HG03439 (cell line): Measurements from ENCODE around the gene BORCS5.

Source experiments
- ATAC-seq: cut with Tn5 transposase; IDR thresholded peaks from one replicate; pipeline ENCODE4 v1.9.1; 2021; ENCODE audit warnings: mild to moderate bottlenecking, moderate library complexity; ENCODE audit not compliant: unreplicated experiment

Gene BORCS5

DNA sequence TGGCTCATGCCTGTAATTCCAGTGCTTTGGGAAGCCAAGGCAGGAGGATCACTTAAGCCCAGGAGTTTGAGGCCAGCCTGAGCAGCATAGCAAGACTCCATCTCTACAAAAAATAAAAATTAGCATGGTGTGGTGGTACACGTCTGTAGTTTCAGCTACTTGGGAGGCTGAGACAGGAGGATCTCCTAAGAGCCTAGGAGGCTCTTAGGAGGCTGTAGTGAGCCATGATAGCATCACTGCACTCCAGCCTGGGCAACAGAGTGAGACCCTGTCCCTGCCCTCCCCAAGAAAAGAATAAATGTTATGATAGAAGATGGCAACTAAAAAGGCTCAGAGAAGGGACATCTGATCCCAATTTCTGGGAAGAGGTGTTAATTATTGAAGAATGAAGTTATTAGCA is 3.6 kb upstream of the BORCS5 start:
- no peak for ATAC-seq

DNA sequence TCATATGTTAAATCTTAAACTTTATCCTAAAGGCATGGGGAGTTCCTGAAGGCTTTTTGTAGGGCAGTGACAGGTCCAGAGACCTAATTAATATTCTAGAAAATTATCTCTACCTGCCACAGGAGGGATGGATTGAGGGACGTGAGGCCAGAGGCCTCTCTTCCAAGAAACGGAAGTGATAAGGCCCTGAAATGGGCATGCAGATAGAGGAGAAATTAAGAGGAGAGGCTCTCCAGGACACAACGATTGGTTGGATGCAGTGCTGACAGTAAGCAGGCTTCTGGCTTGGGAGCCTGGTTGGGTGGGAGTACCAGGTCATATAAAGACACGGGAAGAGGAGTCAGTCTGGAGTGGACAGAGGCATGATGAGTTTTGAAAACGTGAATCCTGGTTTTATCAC is 3.1 kb upstream of the BORCS5 start:
- no peak for ATAC-seq

DNA sequence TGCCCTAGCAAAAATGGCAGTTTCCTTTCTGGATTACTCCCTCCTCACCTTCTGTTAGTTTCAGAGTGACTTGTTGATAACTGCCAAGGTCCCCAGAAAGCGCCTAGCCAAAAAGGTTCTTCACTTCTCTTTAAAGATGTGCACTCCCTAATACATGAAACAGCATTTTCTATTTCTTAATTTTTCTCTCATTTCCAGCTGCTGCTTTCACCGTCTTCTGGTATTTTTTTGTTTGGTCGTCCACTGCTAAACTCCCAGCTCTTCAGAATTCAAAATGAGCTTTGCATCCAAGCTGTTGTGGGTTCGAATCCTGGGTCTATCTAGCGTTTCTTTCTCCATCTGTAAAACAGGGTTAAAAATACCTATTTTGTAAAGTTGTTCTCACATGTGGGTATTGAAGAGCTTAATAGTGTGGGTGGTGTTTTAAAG is 397 bp upstream of the BORCS5 start:
- no peak for ATAC-seq

DNA sequence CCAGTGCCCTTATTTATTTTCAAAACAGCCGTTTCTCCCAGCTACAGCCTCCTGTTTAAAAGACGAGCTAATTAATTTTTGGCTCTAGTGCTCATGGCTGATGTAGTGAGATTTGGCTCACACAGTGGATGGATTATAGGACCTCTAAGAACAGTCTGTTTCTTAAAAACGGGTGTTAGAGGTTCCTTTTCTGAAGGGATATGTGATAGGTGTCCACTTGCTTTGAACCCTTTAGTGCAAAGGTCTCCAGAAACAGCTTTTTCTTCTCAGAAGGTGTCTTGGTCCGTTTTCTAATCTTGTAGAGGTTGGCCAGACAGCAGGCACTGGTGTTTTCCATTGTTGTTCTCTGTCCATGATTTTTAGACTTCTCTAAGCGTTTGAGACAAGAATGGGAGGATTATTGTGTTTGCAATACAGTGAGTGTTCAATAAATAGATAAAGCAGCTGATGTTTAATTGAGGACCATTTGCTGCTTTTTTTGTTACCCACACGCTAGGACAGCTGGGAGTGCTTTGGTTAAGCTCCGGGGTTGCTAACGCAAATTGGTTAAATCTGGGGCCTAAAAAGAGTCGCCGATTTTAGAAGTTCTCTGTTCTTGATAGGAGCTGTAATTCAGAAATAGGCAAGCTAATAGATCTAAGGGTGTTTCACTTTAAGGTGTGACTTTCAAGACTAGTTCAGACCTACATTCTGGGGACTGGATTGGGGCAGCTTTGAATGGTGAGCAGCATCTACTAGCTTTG is 1.0 kb downstream of the BORCS5 start:
- ATAC-seq, result peak; percentile 2

DNA sequence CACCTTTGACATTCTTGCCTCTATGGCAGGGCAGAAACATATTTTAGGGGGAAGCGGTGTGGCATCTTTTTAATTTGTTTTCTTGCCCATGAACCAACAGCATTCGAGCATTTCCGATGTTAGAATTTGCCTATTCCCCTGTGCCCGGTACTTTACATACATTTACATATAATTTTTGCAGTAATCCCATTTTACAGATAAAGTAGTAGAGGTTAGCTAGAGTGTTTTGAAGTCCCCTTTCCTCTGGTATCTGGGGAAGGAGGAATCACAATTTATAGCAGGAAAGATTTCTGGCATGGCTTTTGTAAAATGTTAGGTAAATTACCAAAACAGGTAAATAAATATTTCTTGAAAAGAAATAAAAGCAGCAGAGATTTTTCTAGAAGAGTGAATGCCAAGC is 1.6 kb downstream of the BORCS5 start:
- no peak for ATAC-seq

DNA sequence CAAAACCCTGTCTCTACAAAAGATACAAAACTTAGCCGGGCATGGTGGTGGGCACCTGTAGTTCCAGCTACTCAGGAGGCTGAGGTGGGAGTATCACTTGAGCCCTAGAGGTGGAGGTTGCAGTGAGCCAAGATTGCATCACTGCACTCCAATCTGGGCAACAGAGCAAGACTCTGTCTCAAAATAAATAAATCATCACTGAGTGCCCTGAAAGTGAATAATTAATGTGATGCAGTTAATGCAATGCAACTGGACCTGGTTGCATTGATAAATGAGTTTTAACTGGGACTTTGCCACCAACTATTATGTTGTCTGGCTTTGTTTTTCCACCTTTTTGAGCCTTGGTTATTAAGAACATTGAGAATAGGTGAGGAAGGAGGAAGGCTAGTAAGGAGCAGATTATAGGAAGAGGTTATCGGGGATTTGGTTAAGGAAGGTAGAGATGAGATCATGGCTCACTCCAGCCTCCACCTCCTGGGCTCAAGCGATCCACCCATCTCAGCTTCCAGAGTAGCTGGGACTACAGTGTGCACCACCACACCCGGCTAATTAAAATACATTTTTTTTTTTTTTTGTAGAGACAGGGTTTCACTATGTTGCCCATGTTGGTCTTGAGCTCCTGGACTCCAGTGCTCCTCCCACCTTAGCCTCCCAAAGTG is 8.0 kb downstream of the BORCS5 start:
- ATAC-seq, result no peak

DNA sequence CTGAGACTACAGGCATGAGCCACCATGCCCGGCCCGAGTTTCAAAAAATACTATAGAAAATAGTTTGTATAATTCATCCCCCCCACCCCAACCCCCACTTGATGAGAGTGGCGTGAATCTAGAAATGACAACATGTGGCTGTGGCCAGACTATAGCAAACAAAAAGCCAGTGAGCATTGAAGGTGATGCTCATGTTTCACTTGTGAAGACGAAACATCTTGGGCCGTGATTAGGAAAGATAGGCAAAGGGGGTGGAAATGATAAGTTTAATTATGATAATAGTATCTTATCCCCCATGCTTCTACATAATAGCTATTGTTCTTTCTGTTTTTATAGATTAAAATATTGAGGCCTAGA is 8.5 kb downstream of the BORCS5 start:
- ATAC-seq, result no peak

DNA sequence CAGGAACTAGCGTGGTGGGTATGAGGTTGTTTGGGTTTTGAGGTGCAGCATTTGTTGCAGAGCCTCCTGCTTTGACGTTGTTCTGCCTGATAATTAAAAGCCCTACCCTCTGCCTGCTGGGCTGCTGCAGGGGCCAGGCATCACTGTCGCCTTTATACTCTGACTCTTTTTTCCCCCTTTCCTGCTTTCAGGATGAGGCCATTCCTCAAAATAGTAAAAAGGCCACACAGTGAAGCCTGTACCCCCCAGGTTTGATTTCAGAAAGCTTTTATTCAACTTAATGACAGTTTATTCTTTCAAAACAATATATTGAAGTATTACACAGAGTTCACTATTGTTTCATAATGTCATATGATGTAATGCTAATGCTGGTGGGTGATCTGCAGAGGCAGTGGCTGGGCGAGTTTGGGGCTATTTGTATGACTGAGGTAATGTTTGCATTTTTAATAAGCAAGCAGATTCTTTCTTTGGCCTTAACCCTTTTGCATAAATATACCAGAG is 9.1 kb downstream of the BORCS5 start:
- no peak for ATAC-seq

DNA sequence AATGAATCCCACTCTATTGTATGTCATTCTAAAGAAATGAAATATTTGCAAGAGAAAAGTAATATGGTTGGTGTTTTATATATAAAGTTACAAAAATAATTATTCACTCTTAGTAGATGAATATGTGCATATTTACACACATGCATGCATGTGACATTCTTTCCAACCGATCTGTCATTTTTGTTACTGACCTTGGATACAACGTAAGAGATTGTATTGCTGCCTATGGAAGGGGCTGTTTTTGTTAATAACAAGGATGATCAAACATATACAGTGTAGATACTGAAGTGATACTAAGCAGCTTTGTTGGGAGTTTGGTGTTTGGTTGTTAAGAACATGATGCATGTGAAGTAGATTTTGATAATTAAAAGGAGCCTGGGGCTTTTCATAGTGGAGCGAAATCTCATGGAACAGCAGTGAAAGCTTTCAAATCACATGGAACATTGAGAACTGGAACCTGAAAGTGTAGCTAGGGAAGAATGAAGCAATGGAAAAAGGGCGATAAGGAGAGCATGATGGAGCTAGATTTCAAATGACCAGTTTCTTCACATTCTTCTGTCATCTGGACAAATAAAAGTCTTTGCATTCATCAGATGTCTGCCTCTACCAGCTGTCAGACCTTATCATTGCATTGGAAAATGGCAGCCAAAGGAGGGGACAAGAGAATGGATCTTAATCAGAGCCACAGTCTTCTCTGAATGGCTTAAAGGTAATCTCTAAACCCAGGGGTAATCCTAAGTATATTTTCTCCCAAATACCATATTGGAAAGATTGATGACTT is 10.0 kb downstream of the BORCS5 start:
- ATAC-seq, result no peak

DNA sequence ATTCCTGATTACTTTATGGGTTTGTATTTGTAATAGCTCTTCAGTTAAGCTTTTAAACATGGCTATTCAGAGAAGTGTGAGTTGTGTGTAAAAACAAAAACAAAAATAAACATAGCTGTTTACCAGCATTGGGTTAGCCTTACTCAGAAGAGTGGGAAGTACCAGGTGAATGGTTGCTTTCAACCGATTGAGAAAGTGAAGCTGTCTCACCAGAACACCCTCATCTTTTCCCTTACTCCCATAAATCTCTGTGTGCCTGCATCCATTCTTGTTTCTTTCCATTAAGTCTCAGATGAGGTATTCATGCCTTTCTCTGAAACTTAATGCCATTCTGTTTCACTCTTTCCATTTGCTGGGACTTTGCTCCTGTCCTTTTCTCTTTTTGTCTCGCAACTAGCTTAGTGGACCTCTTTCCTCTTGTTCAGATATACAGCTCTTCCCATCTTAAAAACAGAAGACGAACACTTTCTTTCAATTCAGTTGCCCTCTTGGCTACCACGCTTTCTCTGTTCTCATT is 10.7 kb downstream of the BORCS5 start:
- ATAC-seq, result no peak

DNA sequence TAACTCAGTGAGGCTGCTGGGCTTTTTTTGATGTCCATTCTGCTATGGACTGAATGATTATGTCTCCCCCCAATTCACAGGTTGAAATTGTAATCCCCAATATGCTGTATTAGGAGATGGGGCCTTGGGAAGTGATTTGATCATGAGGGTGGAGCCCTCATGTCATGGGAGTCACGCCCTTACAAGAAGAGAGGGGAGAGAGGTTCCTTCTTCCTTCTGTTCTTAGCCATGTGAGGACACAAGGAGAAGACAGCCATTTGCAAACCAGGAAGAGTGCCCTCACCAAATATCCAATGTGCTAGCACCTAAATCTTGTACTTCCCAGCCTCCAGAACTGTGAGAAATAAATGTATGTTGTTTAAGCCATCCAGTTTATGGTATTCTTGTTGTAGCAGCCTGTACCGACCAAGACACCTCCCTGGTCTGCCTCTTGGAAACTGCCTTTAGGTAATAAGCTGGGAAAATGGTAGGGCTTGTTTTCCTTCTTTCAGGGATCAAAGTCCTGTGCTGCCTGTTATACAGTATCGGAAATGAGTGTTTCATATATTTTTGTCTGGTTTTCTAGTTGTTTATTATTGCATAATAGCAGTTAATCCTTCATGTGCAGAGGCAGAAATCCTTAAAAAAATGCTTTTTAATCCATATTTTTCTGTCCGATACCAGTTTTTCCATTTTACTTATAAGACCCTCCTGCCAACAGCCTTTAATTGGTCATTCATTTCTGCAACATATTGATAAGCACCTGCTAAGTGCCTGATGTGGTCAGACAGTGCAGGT is 16.3 kb downstream of the BORCS5 start:
- no peak for ATAC-seq

DNA sequence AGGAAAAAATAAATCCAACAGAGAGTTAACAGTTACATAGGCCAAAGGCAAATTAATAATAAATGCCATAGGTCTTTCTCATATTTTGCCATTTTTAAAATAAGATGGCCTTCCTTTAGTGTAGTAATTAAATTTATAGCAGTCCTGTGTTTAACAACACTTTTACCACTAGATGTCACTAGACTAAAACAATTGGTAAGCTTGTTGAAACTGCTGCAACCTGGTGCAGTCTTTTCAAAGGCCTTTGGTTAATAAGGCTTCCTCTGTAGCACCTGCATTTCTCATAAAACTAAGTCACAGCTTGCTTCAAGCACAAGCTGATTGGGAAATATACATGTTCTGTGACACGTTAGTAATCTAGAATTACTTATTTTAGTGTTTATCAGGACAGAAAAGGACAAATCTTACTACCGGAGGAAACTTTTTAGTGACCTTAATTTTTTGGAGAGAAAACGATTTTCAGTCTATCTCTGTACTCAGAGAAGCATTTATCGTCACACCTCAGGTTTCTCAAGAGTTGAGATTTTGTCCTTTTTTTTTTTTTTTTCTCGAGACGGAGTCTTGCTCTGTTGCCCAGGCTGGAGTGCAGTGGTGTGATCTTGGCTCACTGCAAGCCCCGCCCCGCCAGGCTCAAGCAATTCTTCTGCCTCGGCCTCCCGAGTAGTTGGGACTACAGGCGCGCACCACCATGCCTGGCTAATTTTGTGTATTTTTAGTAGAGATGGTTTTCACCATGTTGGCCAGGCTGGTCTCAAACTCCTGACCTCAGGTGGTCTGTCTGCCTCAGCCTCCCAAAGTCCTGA is 20.0 kb downstream of the BORCS5 start:
- no peak for ATAC-seq

DNA sequence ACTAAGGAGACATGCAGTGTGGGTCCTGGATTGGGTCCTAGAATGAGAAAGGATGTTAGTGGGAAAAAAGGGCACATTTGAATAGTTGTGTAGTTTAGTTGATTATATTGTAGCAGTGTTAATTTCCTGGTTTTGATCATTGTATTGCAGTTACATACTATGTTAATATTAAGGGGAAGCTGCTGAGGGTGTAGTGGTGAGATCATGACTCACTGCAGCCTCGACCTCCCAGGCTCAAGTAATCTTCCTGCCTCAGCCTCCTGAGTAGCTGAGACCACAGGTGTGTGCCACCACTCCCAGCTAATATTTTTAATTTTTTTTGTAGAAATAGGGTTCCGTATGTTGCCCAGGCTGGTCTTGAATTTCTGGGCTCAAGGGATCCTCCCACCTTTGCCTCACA is 21.7 kb downstream of the BORCS5 start:
- no peak for ATAC-seq

DNA sequence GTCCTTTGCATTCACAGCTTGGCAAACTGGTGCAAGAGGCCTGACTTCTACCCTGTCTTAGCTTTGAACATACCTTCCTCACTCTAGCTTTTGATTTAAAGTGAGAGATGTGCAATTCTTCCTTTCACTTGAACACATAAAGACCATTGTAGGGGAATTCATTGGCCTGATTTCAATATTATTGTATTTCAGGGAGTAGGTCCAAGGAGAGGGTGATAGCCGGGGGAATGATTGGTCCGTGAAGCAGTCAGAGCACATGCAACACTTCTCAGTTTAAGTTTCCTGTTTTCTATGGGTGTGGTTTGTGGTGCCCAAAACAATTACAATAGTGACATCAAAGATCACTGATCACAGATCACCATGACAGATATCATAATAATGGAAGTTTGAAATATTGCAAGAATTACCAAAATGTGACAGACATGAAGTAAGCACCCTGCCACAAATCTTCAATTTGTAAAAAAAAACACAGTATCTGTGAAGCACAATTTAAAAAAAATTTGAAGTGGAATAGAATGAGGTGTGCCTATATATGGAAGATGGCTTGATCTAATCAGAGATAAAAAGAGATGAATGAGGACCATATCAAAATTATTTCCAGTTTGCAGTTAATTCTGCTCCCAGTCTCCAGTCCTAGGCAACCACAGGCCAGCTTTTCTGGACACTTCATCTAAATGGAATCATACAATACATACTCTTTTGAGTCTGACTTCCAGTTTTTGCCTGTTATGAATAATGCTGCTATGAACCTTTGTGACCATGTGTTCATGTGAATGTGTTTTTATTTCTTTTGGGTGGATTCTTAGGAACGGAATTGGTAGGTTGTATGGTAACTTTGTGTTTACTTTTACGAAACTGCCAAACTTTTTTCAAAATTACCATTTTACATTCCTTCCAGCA is 23.2 kb downstream of the BORCS5 start:
- no peak for ATAC-seq

DNA sequence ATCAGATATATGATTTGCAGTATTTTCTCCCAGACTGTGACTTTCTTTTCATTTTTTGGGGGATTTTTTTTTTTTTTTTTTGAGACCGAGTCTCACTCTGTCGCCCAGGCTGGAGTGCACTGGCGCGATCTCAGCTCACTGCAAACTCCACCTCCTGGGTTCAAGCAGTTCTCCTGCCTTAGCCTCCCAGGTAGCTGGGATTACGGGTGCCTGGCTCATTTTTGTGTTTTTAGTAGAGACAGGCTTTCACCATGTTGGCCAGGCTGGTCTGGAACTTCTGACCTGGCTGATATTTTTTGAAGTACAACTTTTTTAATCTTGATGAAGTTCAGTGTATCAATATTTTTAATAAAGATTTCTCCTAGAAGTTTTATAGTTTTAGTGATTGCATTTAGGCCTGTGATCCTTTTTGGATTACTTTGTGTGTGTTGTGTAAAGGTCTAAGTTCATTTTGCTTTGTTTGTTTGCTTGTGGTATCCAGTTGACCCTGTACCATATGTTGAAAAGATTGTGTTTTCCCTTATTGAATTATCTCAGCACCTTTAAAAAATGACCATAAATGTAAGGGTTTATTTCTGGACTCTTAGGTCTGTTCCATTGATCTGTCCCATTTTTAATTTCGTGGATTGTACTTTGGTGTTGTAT is 24.2 kb downstream of the BORCS5 start:
- ATAC-seq, result no peak

DNA sequence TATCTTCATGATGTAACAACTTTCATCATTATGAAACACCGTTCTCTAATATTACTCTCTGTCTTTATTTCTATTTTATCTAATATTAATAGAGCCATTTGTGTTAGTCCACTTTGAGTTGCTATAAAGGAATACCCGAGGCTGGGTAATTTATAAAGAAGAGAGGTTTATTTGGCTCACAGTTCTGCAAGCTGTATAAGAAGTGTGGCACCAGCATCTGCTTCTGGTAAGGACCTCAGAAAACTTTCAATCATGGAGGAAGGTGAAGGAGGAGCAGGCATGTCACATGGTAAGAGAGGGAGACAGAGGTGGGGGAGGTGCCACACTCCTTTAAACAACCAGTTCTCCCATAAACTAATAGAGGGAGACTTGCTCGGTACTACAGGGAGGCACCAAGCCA is 25.1 kb downstream of the BORCS5 start:
- no peak for ATAC-seq

DNA sequence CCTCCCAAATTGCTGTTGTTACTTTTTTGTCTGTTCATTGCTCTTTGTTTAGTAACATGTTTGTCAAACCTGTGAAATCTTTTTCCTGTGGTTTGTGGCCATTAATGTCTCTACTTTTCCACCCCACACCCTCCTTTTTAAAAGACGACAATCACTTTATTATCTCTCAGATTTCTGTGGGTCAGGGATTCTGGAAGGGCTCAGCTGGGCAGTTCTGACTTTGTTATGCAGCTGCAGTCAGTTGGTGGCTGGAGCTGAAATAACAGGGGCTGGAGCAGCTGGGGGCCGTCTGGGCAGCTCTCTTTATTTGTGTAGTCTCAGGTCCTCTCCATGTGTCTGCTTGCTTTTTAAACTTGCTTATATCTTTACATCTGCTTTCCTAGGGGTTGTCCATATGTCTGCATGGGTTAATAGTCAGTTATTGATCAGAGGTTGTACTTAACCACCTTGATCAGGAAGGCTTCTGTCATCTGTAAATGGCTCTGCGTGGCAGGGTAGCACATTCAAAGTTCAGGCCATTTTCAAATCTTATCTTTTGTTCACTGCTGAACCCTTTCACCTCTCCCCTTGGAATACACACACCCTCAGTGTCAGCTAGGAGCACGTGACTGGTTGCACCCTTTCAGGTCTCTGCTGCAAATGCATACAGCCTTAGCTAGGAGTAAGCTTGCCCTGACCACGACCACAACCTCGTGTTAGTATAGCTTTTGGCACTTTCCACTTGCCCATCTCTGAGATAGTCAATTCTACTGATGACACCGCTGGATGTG is 27.9 kb downstream of the BORCS5 start:
- no peak for ATAC-seq

DNA sequence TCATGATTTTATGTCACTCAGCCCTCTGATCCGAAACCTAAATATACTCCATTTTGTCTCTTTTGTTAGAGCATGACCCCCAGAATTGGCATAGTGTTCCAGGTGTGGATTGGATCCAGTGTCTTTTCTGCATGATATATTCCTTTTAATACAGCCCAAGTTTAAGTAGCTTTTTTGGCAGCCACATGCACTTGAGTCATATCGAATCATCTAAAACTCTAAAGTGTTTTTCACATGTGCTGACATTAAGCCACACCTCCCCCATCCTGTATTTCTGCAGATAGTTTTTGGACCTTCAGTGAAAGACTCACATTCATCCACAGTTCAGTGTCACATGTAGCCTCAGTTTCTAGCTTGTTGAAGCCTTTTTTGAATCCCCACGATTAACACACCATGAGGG is 30.6 kb downstream of the BORCS5 start:
- ATAC-seq, result no peak
